ENCODE results near the gene TMEM198. TPM values are rescaled to one million over a fixed set of nuclear protein-coding genes. Genes with fewer than 3 reads are reported as not detected.

TMEM198 gene
- total RNA-seq, 4 donors from 2014 or later: 1.9 to 6.2 (median 2.9) TPM

GRCh38 chr2:219569635-219570034, 25.8 kb downstream of the TMEM198 start:
- no peak for ATAC-seq (ENCODE audit: low FRiP score)
- TF ChIP-seq CTCF (IDR thresholded peaks at IDR 0.05): no peak
- no peak for DNase-seq (ENCODE audit: low spot score)

DNA sequence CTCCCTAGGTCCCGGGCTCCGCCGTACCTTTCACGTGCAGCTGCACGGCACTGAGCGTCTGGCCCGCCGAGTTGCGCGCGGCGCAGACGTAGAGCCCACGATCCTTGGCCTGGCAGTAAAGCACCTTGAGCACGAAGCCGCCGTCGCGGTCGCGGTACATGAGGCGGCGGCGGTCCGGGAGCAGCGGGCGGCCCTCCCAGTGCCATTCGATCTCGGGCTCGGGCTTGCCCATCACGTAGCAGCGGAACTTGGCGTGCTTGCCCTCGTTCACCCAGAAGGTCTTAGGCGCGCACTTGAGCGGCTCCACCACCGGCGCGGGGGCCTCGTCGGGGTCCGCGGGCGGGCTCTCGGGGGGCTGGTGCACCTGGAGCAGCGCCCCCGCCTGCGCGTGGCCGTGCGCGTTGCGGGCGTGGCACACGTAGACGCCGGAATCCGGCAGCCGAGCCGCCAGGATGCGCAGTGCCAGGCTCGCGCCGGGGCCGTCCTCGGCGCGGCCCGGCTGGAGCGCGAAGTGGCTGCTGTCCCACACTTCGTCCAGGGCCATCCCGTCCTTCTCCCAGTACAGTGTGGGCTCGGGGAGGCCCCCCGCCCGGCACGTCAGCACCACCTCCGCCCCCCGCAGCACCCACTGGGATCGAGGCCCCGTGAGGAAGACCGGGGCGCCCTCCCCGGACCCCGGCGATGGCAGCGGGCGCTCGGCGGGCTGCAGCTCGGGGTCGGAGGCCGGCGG, 26.5 kb downstream of the TMEM198 start:
- ATAC-seq (ENCODE audit: low FRiP score): peak; percentile 58
- TF ChIP-seq CTCF (IDR thresholded peaks at IDR 0.05): no peak
- DNase-seq (ENCODE audit: low spot score): no peak

- no peak for TF ChIP-seq CTCF (IDR thresholded peaks at IDR 0.05)
- DNase-seq (ENCODE audit: low spot score): no peak
- ATAC-seq (ENCODE audit: low FRiP score): peak; percentile 24
These were observed 27.1 kb downstream of the TMEM198 start for GRCh38 chr2:219570924-219571310.

- ATAC-seq (ENCODE audit: low FRiP score) (peak; percentile 52), DNase-seq (ENCODE audit: low spot score) (no peak)
- no peak for TF ChIP-seq CTCF (IDR thresholded peaks at IDR 0.05)
These were observed 27.7 kb downstream of the TMEM198 start, which contains the start of gene OBSL1 for GRCh38 chr2:219571311-219572236. TSS of gene OBSL1 (minus strand) at chr2:219571539. CDS start at chr2:219571232, 307 bp downstream.

DNA sequence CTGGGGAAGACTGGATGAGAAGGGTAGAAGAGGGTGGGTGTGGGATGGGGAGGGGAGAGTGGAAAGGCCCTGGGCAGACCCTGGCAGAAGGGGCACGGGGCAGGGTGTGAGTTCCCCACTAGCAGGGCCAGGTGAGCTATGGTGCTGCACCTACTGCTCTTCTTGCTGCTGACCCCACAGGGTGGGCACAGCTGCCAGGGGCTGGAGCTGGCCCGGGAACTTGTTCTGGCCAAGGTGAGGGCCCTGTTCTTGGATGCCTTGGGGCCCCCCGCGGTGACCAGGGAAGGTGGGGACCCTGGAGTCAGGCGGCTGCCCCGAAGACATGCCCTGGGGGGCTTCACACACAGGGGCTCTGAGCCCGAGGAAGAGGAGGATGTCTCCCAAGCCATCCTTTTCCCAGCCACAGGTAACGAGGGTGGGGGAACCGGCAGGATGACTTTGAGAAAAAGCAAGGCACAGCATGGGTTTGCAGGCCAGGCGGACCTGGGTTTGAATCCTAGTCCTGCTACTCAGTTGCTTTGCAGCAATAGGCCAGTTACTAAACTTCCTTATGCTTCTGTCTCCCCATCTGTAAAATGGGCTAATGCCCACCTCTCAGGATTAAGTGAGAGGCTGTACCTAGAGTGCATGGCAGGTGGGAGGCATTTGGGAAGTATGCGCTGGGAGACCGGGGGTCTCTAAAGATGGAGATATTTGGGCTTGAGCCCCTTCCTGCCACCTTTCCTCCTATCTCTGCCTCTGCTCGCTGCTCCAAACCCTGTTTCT, 28.6 kb downstream of the TMEM198 start, which contains the start of gene INHA:
Gene INHA (plus strand): TSS at position 74 of the 765 bp plus-strand sequence. CDS start 65 bp downstream, at position 139.
- DNase-seq (ENCODE audit: low spot score) (no peak), ATAC-seq (ENCODE audit: low FRiP score) (no peak)
- no peak for TF ChIP-seq CTCF (IDR thresholded peaks at IDR 0.05)

- DNase-seq (ENCODE audit: low spot score) (no peak), ATAC-seq (ENCODE audit: low FRiP score) (no peak)
- no peak for TF ChIP-seq CTCF (IDR thresholded peaks at IDR 0.05)
These were observed 29.3 kb downstream of the TMEM198 start for GRCh38 chr2:219573166-219573565.
